Stimulated activated CD8-positive, alpha-beta memory T cell treated with anti-CD3 and anti-CD28 coated beads, Interleukin-4, amount 100 ng/mL, for 48 hours (primary cell): Measurements from ENCODE around the gene SNX13.
"Not testable (repeated sequence)": the region's sequence is repeated elsewhere in the genome, so short reads cannot be mapped to it uniquely, and the experiment has no call there.

Source experiments
- DNase-seq: peaks from one replicate; pipeline ENCODE4 v3.0.0-alpha.2; 2020

Gene SNX13

DNA sequence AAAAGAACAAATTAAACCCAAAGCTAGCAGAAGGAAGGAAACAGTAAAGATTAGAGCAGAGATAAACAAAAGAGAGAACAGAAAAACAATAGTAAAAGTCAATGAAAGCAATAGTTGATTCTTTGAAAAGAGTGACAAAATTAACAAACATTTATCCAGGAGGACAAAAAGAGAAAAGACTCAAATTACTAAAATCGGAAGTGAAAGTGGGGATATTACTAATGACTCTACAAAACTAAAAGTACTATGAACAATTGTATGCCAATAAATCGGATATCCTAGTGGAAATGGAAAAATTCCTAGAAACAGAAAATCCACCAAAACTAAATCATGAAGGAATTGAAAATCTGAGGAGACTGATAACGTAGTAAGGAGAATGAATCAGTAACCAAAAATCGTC is 96.3 kb downstream of the SNX13 start:
- no peak for DNase-seq

DNA sequence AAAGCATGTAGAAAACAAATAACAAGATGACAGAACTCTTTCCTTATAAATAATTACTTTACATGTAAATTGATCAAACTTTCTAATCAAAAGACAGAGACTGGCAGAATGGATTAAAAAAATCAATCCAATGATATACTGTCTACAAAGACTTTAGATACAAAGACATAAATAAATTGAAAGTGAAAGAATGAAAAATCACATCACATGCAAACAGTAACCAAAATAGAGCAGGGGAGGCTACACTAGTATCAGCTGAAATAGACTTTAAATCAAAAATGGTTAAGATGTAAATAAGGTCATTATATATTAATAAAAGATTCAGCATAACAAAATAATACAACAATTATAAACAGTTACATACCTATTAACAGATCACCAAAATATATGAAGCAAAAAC is 97.3 kb downstream of the SNX13 start:
- DNase-seq, result no peak

DNA sequence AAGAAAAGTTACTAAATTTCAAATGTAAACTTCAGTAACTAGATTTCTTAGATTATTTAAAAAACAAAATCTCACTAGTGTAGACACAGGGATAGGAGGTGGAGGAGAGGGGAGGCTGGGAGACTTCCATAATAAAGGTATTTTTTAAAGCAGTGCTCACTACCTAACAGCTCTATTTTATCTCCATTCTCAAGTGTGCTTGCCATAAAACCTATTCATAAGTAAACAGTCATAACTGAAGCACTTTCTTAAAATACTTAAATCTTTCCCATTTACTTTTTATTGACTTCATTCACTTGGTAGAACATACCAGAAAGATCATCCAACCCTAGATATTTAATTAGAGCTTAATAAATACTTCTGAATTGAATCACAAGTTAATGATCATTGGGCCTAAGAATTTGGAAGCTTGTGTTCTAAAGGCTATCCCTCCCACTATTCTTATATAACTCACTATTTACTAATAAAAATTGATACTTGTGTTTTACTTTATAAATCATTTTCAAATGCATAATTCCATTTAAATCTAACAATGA is 107.4 kb downstream of the SNX13 start:
- no peak for DNase-seq

DNA sequence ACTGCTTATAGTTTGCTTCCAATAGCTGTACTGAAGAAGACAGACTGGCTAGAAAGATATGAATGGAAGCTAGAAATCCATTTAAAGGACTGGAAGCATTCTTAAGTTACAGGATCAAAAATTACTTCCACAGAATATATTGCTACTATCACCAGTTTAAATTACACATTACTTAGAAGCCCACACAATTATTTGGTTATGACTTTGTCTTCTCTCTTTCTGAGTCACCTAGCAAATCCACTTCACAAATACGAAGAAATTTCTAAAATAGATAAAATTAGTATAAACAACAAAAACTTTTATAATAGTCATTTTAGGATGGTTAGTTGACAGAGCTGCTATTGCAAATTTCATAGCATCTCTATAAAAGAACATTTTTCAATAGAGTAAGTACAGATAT is 108.1 kb downstream of the SNX13 start:
- DNase-seq, result no peak

DNA sequence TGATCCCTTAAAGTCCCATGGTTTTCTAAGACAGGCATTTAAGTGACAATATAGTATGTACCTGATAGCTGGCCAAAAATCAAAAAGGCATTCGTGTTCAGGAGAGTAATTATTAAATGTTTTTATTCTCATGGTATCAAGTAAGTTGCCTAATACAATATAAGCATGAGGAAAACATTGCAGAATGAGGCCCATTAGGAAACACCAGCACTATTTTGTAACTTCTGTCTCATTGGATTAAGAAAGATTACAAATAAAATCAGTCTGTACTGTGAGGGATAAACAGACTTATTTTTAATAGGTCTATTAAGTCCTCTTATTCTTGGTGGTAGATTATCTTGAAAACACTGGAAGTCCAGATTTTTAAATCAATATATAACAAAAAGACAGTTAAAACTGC is 110.1 kb downstream of the SNX13 start:
- DNase-seq, result no peak

DNA sequence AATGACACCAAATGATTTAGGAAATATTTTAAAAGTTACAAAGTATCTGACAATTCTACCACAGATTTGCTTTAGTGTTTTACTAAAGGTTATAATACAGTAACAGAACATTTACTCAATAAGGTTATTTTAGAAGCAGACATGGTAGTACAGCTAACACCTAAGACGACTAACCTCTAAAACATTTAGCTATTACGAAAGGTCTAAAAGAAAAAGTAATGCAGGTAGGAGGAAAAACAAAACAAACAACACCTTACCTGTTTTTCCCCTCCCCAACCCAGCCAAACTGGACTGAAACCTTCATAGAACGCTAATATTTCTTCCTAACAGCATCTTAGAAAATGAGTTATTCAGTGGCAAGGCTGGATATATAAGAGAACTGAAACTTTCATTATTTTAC is 111.3 kb downstream of the SNX13 start:
- no peak for DNase-seq

DNA sequence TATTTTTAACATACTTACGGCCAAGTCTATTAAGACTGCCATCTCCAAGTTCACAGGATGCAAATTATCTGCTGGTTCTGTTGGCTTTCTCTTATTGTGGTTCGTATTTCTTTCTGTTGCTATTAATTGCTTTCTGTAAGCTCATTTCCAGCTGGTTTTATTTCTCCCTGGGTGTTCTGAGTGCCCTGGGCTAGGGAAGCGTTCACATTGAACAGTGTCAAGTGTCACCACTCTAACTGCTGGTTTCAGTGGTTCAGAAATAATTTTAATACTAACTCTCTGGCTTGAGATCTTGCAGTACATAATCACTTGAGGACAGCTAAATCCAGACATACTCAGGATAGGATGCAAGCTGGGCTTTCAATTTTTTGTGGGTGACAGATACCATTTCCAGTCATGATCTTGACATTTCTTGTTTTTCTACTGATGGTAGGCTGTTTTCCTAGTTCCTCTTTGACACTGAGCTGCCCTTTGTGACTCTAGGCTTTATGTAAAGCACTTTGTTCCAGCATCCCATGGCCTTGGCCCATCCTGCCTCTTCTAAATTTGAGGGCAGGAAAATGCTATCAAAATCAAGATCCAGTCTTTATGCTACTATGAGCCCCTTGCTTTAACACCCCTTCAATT is 117.6 kb downstream of the SNX13 start:
- DNase-seq, result no peak

DNA sequence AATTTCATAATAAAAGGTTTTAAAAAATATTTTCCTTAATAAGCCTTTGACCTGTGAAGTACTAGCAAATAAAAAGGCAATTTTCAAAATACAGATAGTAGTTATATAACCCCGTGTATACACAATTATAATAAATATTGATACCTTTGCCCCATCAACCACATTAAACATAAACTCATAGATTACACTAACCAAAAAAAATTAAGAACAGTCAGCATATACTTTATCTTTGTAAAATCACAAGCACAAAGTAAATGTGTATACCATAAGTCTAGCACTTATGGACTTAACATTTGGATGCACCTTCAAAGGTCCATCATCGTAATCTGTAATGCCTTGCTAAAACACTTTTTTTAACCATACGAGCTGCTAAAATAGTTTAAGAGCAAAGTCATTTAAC is 123.4 kb downstream of the SNX13 start:
- DNase-seq, result no peak

DNA sequence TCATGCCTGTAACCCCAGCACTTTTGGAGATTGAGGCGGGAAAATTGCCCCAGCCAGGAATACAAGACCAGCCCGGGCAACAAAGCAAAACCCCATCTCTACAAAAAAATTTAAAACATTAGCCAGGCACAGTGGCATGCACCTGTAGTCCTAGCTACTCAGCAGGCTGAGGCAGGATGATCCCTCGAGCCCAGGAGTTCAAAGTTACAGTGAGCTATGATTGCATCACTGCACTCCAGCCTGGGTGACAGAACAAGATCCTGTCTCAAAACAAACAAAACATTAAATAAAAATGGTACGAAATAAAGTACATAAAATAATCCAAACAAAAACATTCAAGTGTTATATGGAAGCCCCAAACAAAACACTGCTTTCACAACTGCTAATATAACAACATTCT is 125.0 kb downstream of the SNX13 start:
- DNase-seq, result no peak

DNA sequence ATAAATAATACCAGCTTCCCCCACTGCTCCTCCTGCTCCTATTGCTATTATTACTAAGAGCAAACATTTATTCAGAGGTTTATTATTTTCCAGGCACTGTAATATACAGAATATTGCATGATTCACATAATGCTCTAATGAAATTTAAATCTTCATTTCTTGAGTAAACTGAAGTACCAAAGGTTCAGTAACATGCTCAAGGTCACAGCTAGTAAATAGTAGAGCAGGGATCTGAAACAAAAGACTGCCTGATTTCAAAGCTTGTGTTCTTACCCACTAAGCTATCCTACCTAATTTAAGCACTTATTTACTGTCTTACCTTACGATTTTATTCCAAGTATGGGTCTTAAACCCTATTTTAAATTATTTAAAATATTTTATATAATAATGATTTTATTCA is 126.2 kb downstream of the SNX13 start:
- DNase-seq, result no peak

DNA sequence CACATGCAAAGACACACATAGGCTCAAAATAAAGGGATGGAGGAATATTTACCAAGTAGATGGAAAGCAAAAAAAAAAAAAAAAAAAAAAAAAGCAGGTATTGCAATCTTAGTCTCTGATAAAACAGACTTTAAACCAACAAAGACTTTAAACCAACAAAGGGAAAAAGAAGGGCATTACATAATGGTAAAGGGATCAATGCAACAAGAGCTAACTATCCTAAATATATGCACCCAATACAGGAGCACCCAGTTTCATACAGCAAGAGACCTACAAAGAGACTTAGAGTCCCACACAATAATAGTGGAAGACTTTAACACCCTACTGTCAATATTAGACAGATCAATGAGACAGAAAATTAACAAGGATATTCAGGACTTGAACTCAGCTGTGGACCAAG is 131.1 kb downstream of the SNX13 start:
- not testable (repeated sequence) for DNase-seq

DNA sequence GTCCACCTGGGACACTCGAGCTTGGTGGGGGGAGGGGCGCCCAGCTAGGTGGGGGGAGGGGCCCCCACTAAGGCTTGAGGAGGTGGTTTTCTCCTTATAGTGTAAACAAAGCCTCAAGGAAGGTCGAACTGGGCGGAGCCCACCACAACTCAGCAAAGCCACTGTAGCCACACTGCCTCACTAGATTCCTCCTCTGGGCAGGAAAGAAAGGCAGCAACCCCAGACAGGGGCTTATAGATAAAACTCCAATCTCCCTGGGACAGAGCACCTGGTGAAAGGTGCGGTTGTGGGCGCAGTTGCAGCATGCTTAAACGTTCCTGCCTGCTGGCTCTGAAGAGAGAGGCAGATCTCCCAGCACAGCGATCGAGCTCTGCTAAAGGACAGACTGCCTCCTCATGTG is 133.1 kb downstream of the SNX13 start:
- no peak for DNase-seq

DNA sequence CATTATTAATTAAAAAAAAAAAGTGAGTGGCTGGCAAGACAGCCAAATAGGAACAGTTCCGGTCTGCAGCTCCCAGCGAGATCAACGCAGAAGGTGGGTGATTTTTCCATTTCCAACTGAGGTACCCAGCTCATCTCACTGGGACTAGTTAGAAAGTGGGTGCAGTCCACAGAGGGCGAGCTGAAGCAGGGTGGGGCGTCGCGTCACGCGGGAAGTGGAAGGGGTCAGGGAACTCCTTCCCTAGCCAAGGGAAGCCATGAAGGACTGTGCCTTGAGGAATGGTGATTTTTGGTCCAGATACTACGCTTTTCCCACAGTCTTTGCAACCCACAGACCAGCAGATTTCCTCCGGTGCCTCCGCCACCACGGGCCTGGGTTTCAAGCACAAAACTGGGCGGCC is 133.7 kb downstream of the SNX13 start:
- DNase-seq, result no peak

DNA sequence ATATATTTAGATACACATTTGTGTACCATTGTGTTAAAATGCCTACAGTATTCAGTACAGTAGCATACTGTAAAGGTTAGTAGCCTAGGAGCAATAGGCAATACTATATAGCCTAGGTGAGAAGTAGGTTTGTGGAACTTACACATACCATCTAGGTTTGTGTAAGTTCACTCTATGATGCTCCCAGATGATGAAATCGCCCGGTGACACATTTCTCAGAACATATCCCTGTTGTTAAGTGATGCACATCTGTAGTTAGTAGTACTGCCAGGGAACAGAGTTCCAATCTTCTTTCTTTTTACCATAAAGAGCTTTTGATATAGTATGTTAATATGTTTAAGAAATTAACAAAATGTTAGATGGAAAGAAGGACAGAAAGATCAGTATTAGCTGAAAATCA is 138.2 kb downstream of the SNX13 start:
- no peak for DNase-seq

DNA sequence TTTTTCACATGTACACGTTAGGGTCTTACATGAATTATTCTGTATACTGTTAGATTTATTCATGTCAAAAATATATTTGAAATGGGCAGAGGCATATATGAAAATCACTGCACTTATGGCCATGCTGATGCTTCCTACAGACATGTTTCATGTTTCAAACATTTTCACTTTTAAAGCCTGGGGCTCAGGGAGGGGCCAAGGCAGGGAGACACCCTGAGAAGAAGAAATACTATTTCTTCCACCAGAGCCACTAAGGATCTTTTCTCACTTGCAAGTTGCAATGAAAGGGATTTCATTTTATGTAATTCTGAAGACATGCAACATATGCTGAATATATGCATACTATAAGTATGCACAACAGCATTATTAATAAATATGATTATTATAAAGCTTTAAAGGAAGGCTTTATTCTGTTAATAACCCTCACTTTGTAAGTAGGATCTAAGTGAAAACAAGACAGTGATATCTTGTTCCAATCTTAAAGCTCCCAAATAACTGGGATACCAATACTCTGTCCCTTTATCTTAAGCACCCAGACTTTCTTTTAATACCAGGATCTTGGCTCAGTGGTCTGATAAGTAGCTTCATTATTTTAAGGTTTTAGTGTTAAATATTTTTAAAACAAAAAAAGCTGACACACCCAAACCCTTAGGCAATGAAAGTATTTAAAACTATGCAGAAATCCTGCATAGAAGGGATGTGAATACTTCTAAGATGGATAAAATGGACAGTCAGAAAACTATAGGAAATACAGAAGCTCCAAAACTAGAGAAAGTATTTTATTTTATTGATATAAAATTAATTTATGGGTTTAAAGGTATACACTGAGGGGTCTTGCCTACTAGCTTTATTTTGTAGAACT is 148.0 kb downstream of the SNX13 start:
- no peak for DNase-seq

DNA sequence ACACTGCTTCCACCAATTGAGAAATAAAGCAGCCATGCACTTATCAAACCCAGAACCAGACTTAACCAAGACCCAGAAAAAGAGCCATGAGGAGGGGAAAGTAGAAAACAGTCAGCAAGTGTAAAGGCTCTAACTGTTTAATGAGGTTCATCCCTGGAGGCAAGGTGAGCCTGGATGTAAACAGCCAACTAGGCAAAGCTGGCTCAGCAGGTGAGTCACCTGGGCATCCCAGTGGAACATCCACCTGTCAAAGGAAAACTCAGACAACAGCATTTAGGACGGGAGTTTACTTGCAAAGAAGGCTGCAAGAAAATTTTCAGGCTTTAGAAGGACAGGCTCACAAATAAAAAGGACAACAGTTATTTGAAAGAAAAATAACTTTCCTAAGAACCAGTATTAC is 153.0 kb downstream of the SNX13 start:
- DNase-seq, result no peak

DNA sequence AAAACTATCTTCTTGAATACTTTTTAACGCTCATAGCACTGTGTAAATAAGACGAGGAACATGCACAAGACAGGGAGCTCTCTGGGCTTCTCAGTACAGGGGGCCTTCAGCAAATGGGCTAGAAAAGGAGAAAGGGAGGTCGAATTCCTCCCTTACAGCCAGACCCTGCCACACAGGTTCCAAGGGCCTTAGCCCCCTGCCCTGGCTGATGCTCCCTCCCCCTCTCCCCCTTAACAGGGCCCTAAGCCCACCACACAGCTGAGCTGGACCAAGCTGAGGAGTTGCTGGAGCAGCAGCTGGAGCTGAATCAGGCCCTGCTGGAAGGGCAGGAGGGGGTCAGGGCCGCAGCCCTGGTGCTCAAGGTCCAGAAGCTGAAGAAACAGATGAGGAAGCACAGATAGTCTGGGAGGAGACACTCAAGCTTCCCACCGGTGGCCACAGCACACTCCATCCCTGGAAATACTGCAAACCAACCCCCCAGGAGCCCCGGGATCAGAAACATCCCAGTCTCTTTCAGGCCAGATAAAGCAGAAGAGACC is 153.9 kb downstream of the SNX13 start:
- DNase-seq, result no peak

DNA sequence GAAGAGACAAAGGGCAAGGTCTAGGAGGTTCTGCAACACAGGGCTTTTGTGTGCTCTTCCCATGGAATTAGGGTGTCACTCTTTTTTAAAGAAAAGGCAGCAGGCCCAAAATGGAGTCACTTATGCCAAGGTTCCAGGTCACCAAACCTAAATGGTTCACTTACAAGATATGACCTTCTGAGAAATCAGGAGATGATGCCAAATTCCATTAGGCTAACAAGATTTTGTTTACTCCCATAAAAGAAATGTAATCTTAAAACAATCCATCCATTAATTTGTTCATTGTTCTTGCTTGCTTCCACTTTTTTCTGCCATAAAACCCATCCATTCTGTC is 158.1 kb downstream of the SNX13 start:
- no peak for DNase-seq

DNA sequence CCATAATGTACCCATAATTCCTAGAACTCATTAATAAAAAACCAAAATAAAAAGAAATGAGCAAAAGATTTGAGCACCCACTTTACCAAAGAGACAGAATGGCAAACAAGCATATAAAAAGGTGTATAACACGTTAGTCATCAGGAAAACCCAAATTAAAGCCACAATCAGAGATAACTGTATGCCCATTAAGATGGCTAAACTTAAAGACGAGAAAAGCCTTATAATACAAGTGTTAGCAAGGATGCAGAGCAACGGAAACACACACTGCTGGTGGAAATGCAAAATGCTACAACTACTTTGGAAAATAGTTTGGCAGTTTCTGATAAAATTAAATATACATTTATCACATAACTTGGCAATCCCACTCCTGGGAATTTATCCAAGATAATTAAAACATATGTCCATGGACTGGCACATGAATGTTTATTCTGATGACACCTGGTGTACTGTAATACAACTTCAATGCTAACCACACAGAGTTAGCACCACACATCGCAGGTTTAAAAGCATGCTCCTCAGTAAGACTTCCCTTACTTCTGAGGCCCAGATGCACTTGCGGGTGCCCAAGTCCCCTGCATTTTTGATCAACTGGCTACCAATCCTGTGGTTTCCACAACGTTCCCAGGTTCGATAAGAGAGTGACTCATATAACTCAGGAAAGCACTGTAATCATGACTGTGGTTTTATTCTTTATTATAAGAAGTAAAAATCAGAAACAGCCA is 158.6 kb downstream of the SNX13 start:
- no peak for DNase-seq

DNA sequence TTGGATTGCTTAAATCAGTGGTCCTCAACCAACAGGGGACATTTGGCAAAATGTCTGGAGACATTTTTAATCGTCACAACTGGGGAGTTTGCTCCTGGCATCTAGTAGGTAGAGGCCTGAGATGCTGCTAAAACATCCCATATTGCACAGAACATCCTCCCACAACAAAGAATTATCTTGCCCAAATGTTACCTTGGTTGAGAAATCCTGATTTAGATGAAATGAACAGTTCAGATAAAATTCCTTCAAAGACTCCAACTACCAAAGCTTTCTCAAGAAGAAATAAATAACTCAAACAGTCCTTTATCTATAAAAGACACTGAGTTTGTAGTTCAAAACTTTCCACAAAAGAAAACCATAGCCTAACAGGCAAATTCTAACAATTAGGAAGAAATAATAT is 160.9 kb downstream of the SNX13 start:
- no peak for DNase-seq

DNA sequence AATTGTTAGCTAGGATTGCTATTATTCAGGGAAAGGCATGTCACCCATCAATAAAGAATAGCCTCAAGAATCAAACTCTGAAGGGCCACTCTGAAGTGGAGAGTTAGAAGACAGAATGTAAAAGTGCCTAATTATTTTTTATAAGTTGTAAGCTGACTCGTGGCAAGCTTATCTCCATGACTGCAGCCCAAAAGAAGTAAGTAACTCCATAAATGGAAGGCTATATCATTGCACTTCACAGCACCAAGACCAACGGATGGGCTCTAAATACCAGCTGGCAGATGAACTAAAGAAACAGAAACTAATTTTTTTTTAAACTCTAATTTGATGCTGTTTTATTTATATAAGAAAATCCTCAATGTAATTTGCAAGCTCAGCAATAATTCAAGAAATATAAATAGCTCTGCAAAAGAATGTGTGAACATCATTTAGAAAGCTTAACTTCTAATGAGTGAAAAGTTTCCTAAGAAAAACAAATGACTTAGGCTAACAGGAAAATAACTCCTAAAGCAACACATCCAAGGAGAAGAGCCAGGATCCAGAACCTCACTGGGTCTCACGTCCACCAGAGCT is 165.5 kb downstream of the SNX13 start:
- DNase-seq, result no peak

DNA sequence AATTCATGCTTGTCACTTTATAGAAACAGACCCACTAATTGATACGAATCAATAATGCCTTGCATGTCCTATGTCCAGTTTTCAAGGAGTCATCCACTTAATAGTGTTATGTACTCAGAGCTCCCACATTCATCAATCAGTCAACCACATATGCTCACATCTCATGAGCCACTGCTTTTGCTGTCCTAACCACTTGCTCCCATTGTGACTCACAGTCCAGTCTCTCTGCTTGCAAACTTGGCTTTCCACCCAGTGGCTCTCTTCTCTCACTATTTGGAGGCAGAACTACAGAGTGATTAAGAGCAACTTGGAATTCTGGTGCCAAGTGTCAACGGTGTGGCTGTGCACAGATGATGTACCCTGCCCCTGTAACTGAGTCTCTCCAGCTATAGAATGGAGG is 166.0 kb downstream of the SNX13 start:
- no peak for DNase-seq

DNA sequence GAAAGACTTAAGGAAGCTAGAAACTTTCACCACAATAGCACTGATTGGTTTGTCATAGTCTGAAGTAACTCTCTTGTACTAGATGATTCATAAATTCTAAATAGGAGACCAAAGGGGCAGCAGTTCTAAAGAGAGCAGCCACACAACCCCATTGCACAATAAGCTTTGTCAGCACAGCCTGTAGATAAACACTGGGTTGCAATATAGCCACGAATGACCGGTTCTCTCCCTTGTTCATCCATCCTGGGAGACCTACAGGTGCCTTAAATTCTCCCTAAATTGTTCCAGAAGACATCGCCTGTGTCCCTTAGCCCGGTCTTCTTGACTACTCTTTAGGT is 167.0 kb downstream of the SNX13 start:
- DNase-seq, result no peak
